ENCODE measurements around the gene AADACL3. TPM values are rescaled to one million over a fixed set of nuclear protein-coding genes. Genes with fewer than 3 reads are reported as not detected.

Gene AADACL3
- total and polyA plus RNA-seq, 10 of the 15 experiments (the other 5 are each of a cell fraction or from before 2014, with no cell fraction given) = not detected

- intact Hi-C loops (cut with micrococcal nuclease; ENCODE audit: unreplicated experiment) (no loop called here), in situ Hi-C loops (cut with MboI) (no loop called here)
- ChIA-PET SMC1A (ENCODE audit: uncharacterized antibody, unreplicated experiment) (no interaction called here), CTCF (no interaction called here), POLR2A (no interaction called here), RAD21 (ENCODE audit: unreplicated experiment) (no interaction called here)
- no peaks in the 10 kb centered on the region for H3K79me2 ChIP-seq (ENCODE audit: control insufficient read depth, insufficient read depth, low read length)
- WGBS (ENCODE audit: insufficient coverage, insufficient replicate concordance, low lambda C conversion rate, missing lambda C conversion rate) = 20% methylated on average over 1 of the region's 1 CpG
- no peaks in the 10 kb centered on the region for H3K36me3 ChIP-seq (ENCODE audit: control insufficient read depth in 2 of 2, insufficient read depth in 2 of 2, low read length in 1 of 2)
- H3K9me3 ChIP-seq (replicated peaks; ENCODE audit: control insufficient read depth, insufficient read depth, low read length) = no peaks in the 10 kb centered on the region
- H3K4me1 ChIP-seq (ENCODE audit: control insufficient read depth, insufficient read depth, low read length) = no peaks in the 10 kb centered on the region
- ATAC-seq (no peak), DNase-seq (ENCODE audit: low read depth, low spot score) (no peak), FAIRE-seq (no peak)
- H3K9ac ChIP-seq (ENCODE audit: control insufficient read depth, insufficient read depth, low read length) = no peak overlapping the region
- BruUV-seq (replicated peaks) = no TSS peak
- H2AFZ ChIP-seq (ENCODE audit: control insufficient read depth, low read depth, low read length) = no peak overlapping the region
- H3K27me3 ChIP-seq (replicated peaks in 1 of 2; ENCODE audit: control insufficient read depth in 2 of 2, insufficient read depth in 2 of 2, low read length in 1 of 2) = no peaks in the 10 kb centered on the region
- H3K27ac ChIP-seq (ENCODE audit: control insufficient read depth, insufficient read depth) = no peak overlapping the region
- no peak for TF ChIP-seq IKZF1 (conservative IDR thresholded peaks at IDR 0.05)
- H3K4me2 ChIP-seq (ENCODE audit: control insufficient read depth, insufficient read depth) = no peak overlapping the region
- H3K4me3 ChIP-seq = no peak overlapping the region
- H4K20me1 ChIP-seq (ENCODE audit: control insufficient read depth, insufficient read depth) = no peaks in the 10 kb centered on the region
Observed at GRCh38 chr1:12738934-12739333, 23.0 kb downstream of the AADACL3 start.

GRCh38 chr1:12739613-12740012 is 23.7 kb downstream of the AADACL3 start:
- WGBS (ENCODE audit: insufficient coverage, insufficient replicate concordance, low lambda C conversion rate, missing lambda C conversion rate) = 11% methylated on average over 5 of the region's 5 CpGs
- no peaks in the 10 kb centered on the region for H3K9me3 ChIP-seq (replicated peaks; ENCODE audit: control insufficient read depth, insufficient read depth, low read length)
- ATAC-seq (no peak), DNase-seq (ENCODE audit: low read depth, low spot score) (no peak), FAIRE-seq (no peak)
- SMC1A ChIA-PET (ENCODE audit: uncharacterized antibody, unreplicated experiment) = no interaction called here
- H4K20me1 ChIP-seq (ENCODE audit: control insufficient read depth, insufficient read depth) = no peaks in the 10 kb centered on the region
- in situ Hi-C loops (cut with MboI) = no loop called here
- H3K36me3 ChIP-seq (ENCODE audit: control insufficient read depth in 2 of 2, insufficient read depth in 2 of 2, low read length in 1 of 2) = no peaks in the 10 kb centered on the region
- TF ChIP-seq CBX5 (IDR thresholded peaks at IDR 0.05; ENCODE audit: low read depth) = no peak
- TF ChIP-seq RAD51 (IDR thresholded peaks at IDR 0.05) = no peak
- TF ChIP-seq ELK1 (IDR thresholded peaks at IDR 0.05; ENCODE audit: low read depth, low read length) = no peak
- TF ChIP-seq HDAC6 (IDR thresholded peaks at IDR 0.05; ENCODE audit: unreplicated experiment) = no peak
- TF ChIP-seq POLR2A (IDR thresholded peaks at IDR 0.05; ENCODE audit: low read depth, low read length) = no peak
- no peak overlapping the region for H2AFZ ChIP-seq (ENCODE audit: control insufficient read depth, low read depth, low read length)
- no peak overlapping the region for H3K4me2 ChIP-seq (ENCODE audit: control insufficient read depth, insufficient read depth)
- H3K27ac ChIP-seq (ENCODE audit: control insufficient read depth, insufficient read depth) = no peak overlapping the region
- CTCF ChIA-PET = no interaction called here
- no peaks in the 10 kb centered on the region for H3K27me3 ChIP-seq (replicated peaks in 1 of 2; ENCODE audit: control insufficient read depth in 2 of 2, insufficient read depth in 2 of 2, low read length in 1 of 2)
- POLR2A ChIA-PET = no interaction called here
- no peaks in the 10 kb centered on the region for H3K79me2 ChIP-seq (ENCODE audit: control insufficient read depth, insufficient read depth, low read length)
- H3K4me3 ChIP-seq = no peak overlapping the region
- H3K9ac ChIP-seq (ENCODE audit: control insufficient read depth, insufficient read depth, low read length) = no peak overlapping the region
- no peaks in the 10 kb centered on the region for H3K4me1 ChIP-seq (ENCODE audit: control insufficient read depth, insufficient read depth, low read length)
- intact Hi-C loops (cut with micrococcal nuclease; ENCODE audit: unreplicated experiment) = no loop called here
- RAD21 ChIA-PET (ENCODE audit: unreplicated experiment) = no interaction called here
- BruUV-seq (replicated peaks) = no TSS peak

Data from GM12878 (cell line).